Kidney (tissue), 14 donors: ENCODE measurements around the gene RABGGTA. TPM values are rescaled to one million over a fixed set of nuclear protein-coding genes. Genes with fewer than 3 reads are reported as not detected.

ENCODE experiments used
- DNase-seq, 5 donors: peaks; one replicate each; pipeline ENCODE4 v3.0.0-alpha.2; 2013 to 2020
- FAIRE-seq: peaks from 2 replicates; lab custom pipeline; 2012; peaks lifted over from hg19 to GRCh38; lab: Jason Lieb, UNC
- H3K27ac ChIP-seq, 2 donors: one replicate each; pipeline ENCODE4 v1.7.0; 2013; ENCODE audit warnings: low read depth in 2 of 2, low read length in 2 of 2, inconsistent platforms in 1 of 2
- H3K27me3 ChIP-seq: one replicate; pipeline ENCODE4 v1.7.1; 2013; ENCODE audit warnings: low read length, inconsistent platforms; ENCODE audit not compliant: control insufficient read depth, insufficient read depth
- H3K36me3 ChIP-seq, 3 donors: one replicate each; pipeline versions ENCODE4 v1.7.0 to v1.7.1; 2013; ENCODE audit warnings: low read length in 3 of 3, control low read depth in 1 of 3, inconsistent platforms in 1 of 3; ENCODE audit not compliant: insufficient read depth in 3 of 3, control insufficient read depth in 2 of 3
- H3K4me1 ChIP-seq, 3 donors: one replicate each; pipeline versions ENCODE4 v1.7.0 to v1.7.1; 2013; ENCODE audit warnings: low read length in 3 of 3, inconsistent platforms in 1 of 3, low read depth in 1 of 3; ENCODE audit not compliant: control insufficient read depth in 2 of 3, insufficient read depth in 2 of 3
- H3K4me3 ChIP-seq, 3 donors: one replicate each; pipeline versions ENCODE4 v1.7.0 to v1.8.1; 2013; ENCODE audit warnings: low read length in 3 of 3, control low read depth in 1 of 3, inconsistent platforms in 1 of 3
- H3K9ac ChIP-seq, 3 donors: one replicate each; pipeline versions ENCODE4 v1.7.0 to v1.7.1; 2013; ENCODE audit warnings: low read length in 3 of 3, control low read depth in 1 of 3, inconsistent platforms in 1 of 3
- H3K9me3 ChIP-seq, 3 donors: one replicate each; pipeline versions ENCODE4 v1.7.0 to v1.7.1; 2013; ENCODE audit warnings: low read length in 3 of 3, control low read depth in 1 of 3, inconsistent platforms in 1 of 3; ENCODE audit not compliant: control insufficient read depth in 2 of 3, insufficient read depth in 1 of 3
- CTCF ChIP-seq: IDR thresholded peaks from 3 replicates; pipeline ENCODE4 v1.5.1; 2012; ENCODE audit warnings: mild to moderate bottlenecking, moderate library complexity, borderline replicate concordance; ENCODE audit not compliant: insufficient read depth; ENCODE audit errors: extremely low read depth
- intact Hi-C: fragments of 100-400 bp; cut with DNase I; formaldehyde crosslinking; loops from one replicate; pipeline ENCODE4 v1.11.1; 2022
- polyA plus RNA-seq: library from polyadenylated mRNA; stranded (reverse); fragments of 350-450 nt; fragmentation: Illumina TruSeq; extraction: RNeasy Lipid Tissue Mini Kit (QIAGEN cat#74804); gene quantifications from one replicate; pipeline ENCODE4 v1.2.3, GENCODE V29; 2014; ENCODE audit warnings: low read depth, low replicate concordance; ENCODE audit not compliant: insufficient read depth
- total RNA-seq: library from RNA; stranded (reverse); fragmentation: NEBNext Ultra II Directional; extraction: Animal tissue kit (Norgen Biotek cat#: 25700); gene quantifications from one replicate; pipeline ENCODE4 v1.2.1, GENCODE V29; 2021
- donor health status: control.
- donor health status: control.
- donor health status: control.
- donor health status: control.
- donor health status: control.
- donor health status: DM: yes; HTN: yes; CAD: no.
- donor health status: Normal renal cell carcinoma (clear cell type).

The RABGGTA gene
- total and polyA plus RNA-seq, 2 donors from 2014 or later = 25.8 to 33.9 TPM

GRCh38 chr14:24272467-24272866 is 1.1 kb upstream of the RABGGTA start:
- Histone ChIP-seq H3K9me3 (no peaks in the 10 kb centered on the region), H3K27me3 (no peaks in the 10 kb centered on the region), H3K36me3 (peaks cover 0 to under 1% (median 0%) of the 10 kb centered on the region in 3 donors), H3K4me3 (no peak overlapping the region), H3K27ac (no peak overlapping the region), H3K4me1 (peaks cover 0 to 10% (median 0%) of the 10 kb centered on the region in 3 donors), H3K9ac (no peak overlapping the region)
- intact Hi-C loops = no loop called here
- TF ChIP-seq CTCF = no peak
- DNase-seq (no peak), FAIRE-seq (no peak)

DNA sequence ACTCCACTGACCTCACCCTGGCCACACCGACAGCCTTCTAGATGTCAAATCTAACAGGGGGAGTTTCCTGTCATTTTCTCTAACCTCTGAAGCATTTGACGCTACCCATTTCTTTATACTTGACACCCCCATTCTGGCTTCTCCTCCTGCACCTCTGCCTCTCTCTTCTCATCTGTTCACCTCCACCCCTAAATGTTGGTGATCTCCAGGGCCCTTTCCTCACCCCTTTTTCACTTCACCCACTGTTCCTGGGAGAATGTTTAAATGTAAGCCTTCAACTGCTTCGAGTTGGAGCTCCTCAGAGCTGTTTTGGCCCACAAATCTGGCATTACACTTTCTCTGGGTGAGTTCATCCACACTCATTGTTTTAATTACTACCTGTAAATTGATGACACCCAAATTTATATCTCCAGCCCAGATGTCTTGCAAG is 452 bp upstream of the RABGGTA start:
- Histone ChIP-seq H3K27ac (peak overlapping the region; percentile 88 to 96), H3K27me3 (no peaks in the 10 kb centered on the region), H3K4me3 (peak overlapping the region; percentile 79 to 95 (median 92)), H3K4me1 (peaks cover 0 to 10% (median 0%) of the 10 kb centered on the region in 3 donors), H3K9ac (peak overlapping the region; percentile 80 to 93 (median 92)), H3K36me3 (peaks cover 0 to 7% (median 4%) of the 10 kb centered on the region in 3 donors), H3K9me3 (no peaks in the 10 kb centered on the region)
- no peak for TF ChIP-seq CTCF
- intact Hi-C loops = no loop called here
- DNase-seq (no peak), FAIRE-seq (no peak)

DNA sequence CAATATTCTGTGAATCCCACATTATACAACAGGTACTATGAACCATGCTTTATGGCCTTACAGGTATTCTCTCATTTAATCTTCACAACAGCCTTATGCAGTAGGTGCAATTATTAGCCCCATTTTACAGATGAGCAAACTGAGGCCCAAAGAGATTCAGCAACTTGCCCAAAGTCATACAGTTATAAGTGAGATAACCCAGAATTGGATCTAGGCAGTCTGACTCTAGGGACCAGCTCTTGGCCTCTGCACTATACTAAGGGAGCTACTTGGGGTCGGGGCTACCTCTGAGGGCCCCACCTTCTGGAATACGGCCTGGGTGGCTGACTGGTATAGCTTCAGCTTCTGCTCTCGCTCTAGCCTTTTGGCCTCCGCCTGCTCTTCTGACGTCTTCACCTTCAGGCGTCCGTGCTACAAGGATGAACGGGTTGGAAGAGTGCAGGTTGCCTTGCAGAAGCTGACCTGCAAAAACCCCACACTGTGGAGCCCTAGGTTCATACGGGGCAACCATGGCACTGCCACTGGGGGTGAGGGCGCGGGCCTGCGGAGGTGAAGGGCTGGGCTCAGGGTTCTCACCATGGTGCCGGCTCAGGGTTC is 762 bp downstream of the RABGGTA start:
- peak overlapping the region; percentile 54 to 92 (median 90) for H3K9ac ChIP-seq
- H3K9me3 ChIP-seq = no peaks in the 10 kb centered on the region
- FAIRE-seq (no peak), DNase-seq (no peak)
- peak overlapping the region; percentile 88 to 96 for H3K27ac ChIP-seq
- no peak for TF ChIP-seq CTCF
- H3K4me3 ChIP-seq = peak overlapping the region; percentile 79 to 95 (median 92)
- peaks cover 0 to 10% (median 0%) of the 10 kb centered on the region in 3 donors for H3K4me1 ChIP-seq
- peaks cover 0 to 7% (median 7%) of the 10 kb centered on the region in 3 donors for H3K36me3 ChIP-seq
- intact Hi-C loops = no loop called here
- no peaks in the 10 kb centered on the region for H3K27me3 ChIP-seq
